Transverse colon (tissue), 4 donors: ENCODE data around the gene CCDC69. TPM values are rescaled to one million over a fixed set of nuclear protein-coding genes. Genes with fewer than 3 reads are reported as not detected.
"Not testable (repeated sequence)": the region's sequence is repeated elsewhere in the genome, so short reads cannot be mapped to it uniquely, and the experiment has no call there.

ENCODE experiments used
- DNase-seq: peaks from one replicate; pipeline ENCODE4 v3.0.0-alpha.2; 2019
- H3K27ac ChIP-seq, 4 donors: fragments of 200-600 bp; sonication (generic); 2 replicates each; pipeline ENCODE4 v1.5.1; 2016 to 2018; ENCODE audit warnings: inconsistent platforms in 4 of 4
- H3K27me3 ChIP-seq: fragments of 200-600 bp; sonication (generic); 2 replicates; pipeline ENCODE4 v1.5.1; 2017; ENCODE audit warnings: inconsistent platforms
- H3K36me3 ChIP-seq, 4 donors: fragments of 200-600 bp; sonication (generic); 2 replicates each; pipeline ENCODE4 v1.5.1; 2017 to 2019; ENCODE audit warnings: inconsistent platforms in 4 of 4
- H3K4me1 ChIP-seq, 4 donors: fragments of 200-600 bp; sonication (generic); 2 replicates each; pipeline ENCODE4 v1.5.1; 2017 to 2020; ENCODE audit warnings: inconsistent platforms in 4 of 4
- H3K4me3 ChIP-seq, 4 donors: fragments of 200-600 bp; sonication (generic); 1 replicate in 1 of 4; 2 replicates in 3 of 4; pipeline versions ENCODE4 v1.5.1 to v1.6.1; 2017 to 2019; ENCODE audit warnings: inconsistent platforms in 4 of 4
- H3K9me3 ChIP-seq, 2 donors: fragments of 200-600 bp; sonication (generic); 2 replicates each; pipeline ENCODE4 v1.5.1; 2017 to 2019; ENCODE audit warnings: inconsistent platforms in 2 of 2
- CTCF ChIP-seq, 5 experiments: fragments of 200-600 bp in 3 of 5; fragments of 450-650 bp in 2 of 5; sonication (generic) in 3 of 5; IDR thresholded peaks; 1 replicate in 2 of 5; 2 replicates in 3 of 5; pipeline ENCODE4 v1.5.1; 2016 to 2017; ENCODE audit warnings: antibody characterized with exemption in 5 of 5, inconsistent platforms in 3 of 5, mild to moderate bottlenecking in 2 of 5, moderate library complexity in 1 of 5
- EP300 ChIP-seq: sonication (generic); formaldehyde crosslinking; IDR thresholded peaks from one replicate; pipeline ENCODE4 v1.6.1; 2017; ENCODE audit warnings: antibody characterized with exemption, low read depth
- POLR2A ChIP-seq: fragments of 450-650 bp; IDR thresholded peaks from one replicate; pipeline ENCODE4 v1.6.1; 2016; ENCODE audit warnings: antibody characterized with exemption, mild to moderate bottlenecking, moderate library complexity
- POLR2AphosphoS5 ChIP-seq, 3 donors: sonication (generic); formaldehyde crosslinking; IDR thresholded peaks; one replicate each; pipeline ENCODE4 v1.6.1; 2016; ENCODE audit warnings: antibody characterized with exemption in 3 of 3
- WGBS, 2 donors: methylation state at CpG; one replicate each; pipeline ENCODE4 v1.1.5; 2018; ENCODE audit warnings: low coverage in 1 of 2; 5-methylcytosine and 5-hydroxymethylcytosine counted together
- in situ Hi-C, 4 donors: fragments of 200-750 bp; cut with MboI; loops; one replicate each; pipeline versions ENCODE4 v1.15.0 to v1.15.1; 2017; ENCODE audit warnings: low sequenced_read_pairs in 3 of 4, low pct_ligation_motif_present in 1 of 4, low pct_unique_long_range_greater_than_20kb in 1 of 4
- intact Hi-C: fragments of 100-400 bp; cut with DNase I; formaldehyde crosslinking; loops from one replicate; pipeline ENCODE4 v1.15.1; 2023; ENCODE audit warnings: low total_unique reads
- total RNA-seq, 4 donors: library from RNA; depleted of rRNA; stranded (reverse); fragments of >200 nt; gene quantifications; one replicate each; pipeline ENCODE4 v1.1.0, GENCODE V29; 2016

The CCDC69 gene
- total RNA-seq, 4 donors from 2014 or later: 37.7 to 89.2 (median 62.1) TPM

GRCh38 chr5:151245680-151246219 is 21.9 kb upstream of the CCDC69 start:
- in situ Hi-C loops (no loop called here), intact Hi-C loops (no loop called here)
- Histone ChIP-seq H3K27ac (no peak overlapping the region), H3K4me1 (no peaks in the 10 kb centered on the region), H3K9me3 (no peaks in the 10 kb centered on the region), H3K4me3 (no peak overlapping the region), H3K27me3 (no peaks in the 10 kb centered on the region), H3K36me3 (no peaks in the 10 kb centered on the region)
- TF ChIP-seq POLR2AphosphoS5 (IDR thresholded peaks at IDR 0.05) (no peak), POLR2A (no peak), EP300 (no peak), CTCF (IDR thresholded peaks at IDR 0.05) (no peak)
- no peak for DNase-seq
- 61 to 75% methylated on average over 1 to 4 of the region's 4 CpGs for WGBS, 2 donors

GRCh38 chr5:151244206-151244605 is 20.3 kb upstream of the CCDC69 start:
- TF ChIP-seq POLR2AphosphoS5 (IDR thresholded peaks at IDR 0.05): no peak
- H3K36me3 ChIP-seq: no peaks in the 10 kb centered on the region
- no peaks in the 10 kb centered on the region for H3K4me1 ChIP-seq
- H3K27me3 ChIP-seq: no peaks in the 10 kb centered on the region
- intact Hi-C loops: no loop called here
- no peak overlapping the region for H3K27ac ChIP-seq
- DNase-seq: no peak
- no peaks in the 10 kb centered on the region for H3K9me3 ChIP-seq
- in situ Hi-C loops: no loop called here
- H3K4me3 ChIP-seq: no peak overlapping the region
- 92% methylated on average over 2 of the region's 3 CpGs; no CpG with 5 or more reads in 1 of the 2 donors for WGBS, 2 donors

- Histone ChIP-seq H3K4me1 (no peaks in the 10 kb centered on the region), H3K27me3 (no peaks in the 10 kb centered on the region), H3K36me3 (no peaks in the 10 kb centered on the region), H3K9me3 (no peaks in the 10 kb centered on the region), H3K27ac (no peak overlapping the region), H3K4me3 (no peak overlapping the region)
- in situ Hi-C loops (no loop called here), intact Hi-C loops (no loop called here)
- no peak for DNase-seq
- no peak for TF ChIP-seq CTCF (IDR thresholded peaks at IDR 0.05)
- WGBS, 2 donors: 82 to 93% methylated on average over 2 to 4 of the region's 4 CpGs
Measured at GRCh38 chr5:151243564-151243963, 19.7 kb upstream of the CCDC69 start.

GRCh38 chr5:151243127-151243526 is 19.2 kb upstream of the CCDC69 start:
- TF ChIP-seq POLR2A (no peak), CTCF (IDR thresholded peaks at IDR 0.05) (no peak), EP300 (no peak), POLR2AphosphoS5 (IDR thresholded peaks at IDR 0.05) (no peak)
- 84 to 100% methylated on average over 1 to 4 of the region's 4 CpGs for WGBS, 2 donors
- Histone ChIP-seq H3K9me3 (no peaks in the 10 kb centered on the region), H3K27me3 (no peaks in the 10 kb centered on the region), H3K36me3 (no peaks in the 10 kb centered on the region), H3K4me3 (no peak overlapping the region), H3K4me1 (no peaks in the 10 kb centered on the region), H3K27ac (no peak overlapping the region)
- in situ Hi-C loops: no loop called here
- DNase-seq: no peak
- intact Hi-C loops: no loop called here

- Histone ChIP-seq H3K27ac (no peak overlapping the region), H3K36me3 (no peaks in the 10 kb centered on the region), H3K4me3 (no peak overlapping the region), H3K4me1 (peaks cover 0 to 4% (median 0%) of the 10 kb centered on the region in 4 donors), H3K9me3 (no peaks in the 10 kb centered on the region), H3K27me3 (no peaks in the 10 kb centered on the region)
- DNase-seq: no peak
- TF ChIP-seq EP300 (no peak), CTCF (IDR thresholded peaks at IDR 0.05) (no peak), POLR2A (no peak), POLR2AphosphoS5 (IDR thresholded peaks at IDR 0.05) (no peak)
- in situ Hi-C loops: no loop called here
- intact Hi-C loops: no loop called here
- 82 to 90% methylated on average over 2 of the region's 2 CpGs for WGBS, 2 donors
Measured at GRCh38 chr5:151240924-151241635, 17.2 kb upstream of the CCDC69 start.

GRCh38 chr5:151240268-151240835 is 16.5 kb upstream of the CCDC69 start:
- H3K27me3 ChIP-seq, H3K4me3 ChIP-seq, intact Hi-C loops, H3K4me1 ChIP-seq, H3K9me3 ChIP-seq, in situ Hi-C loops, DNase-seq, H3K36me3 ChIP-seq, H3K27ac ChIP-seq: not testable (repeated sequence)
- WGBS, 2 donors: 83 to 89% methylated on average over 4 to 10 of the region's 10 CpGs
